K562 (cell line): Measurements from ENCODE around the gene ATL3. TPM values are rescaled to one million over a fixed set of nuclear protein-coding genes. Genes with fewer than 3 reads are reported as not detected.

Experiments
- ATAC-seq: fragments of 200-7000 bp; cut with Tn5 transposase; 3 replicates; pipeline ENCODE4 v1.9.1; 2020; ENCODE audit warnings: moderate library complexity
- BruUV-seq: library from RNA; stranded (reverse); fragments of 400-500 nt; replicated peaks from 2 replicates; lab custom pipeline; 2021; lab: Mats Ljungman, UMichigan
- CTCF ChIA-PET: fragments of 300-600 bp; formaldehyde crosslinking; extraction: SDS; loops from one replicate; lab custom pipeline; 2021; ENCODE audit warnings: low intra/inter-chr PET ratio; lab: Yijun Ruan, JAX
- POLR2A ChIA-PET: fragments of 300-600, 350-650 bp; sonication (Branson Sonifier 250); formaldehyde crosslinking; extraction: SDS; loops from one replicate; lab custom pipeline; 2021; ENCODE audit warnings: antibody characterized with exemption, inconsistent platforms; lab: Yijun Ruan, JAX
- DNase-seq, 4 experiments: peaks; one replicate each; pipeline versions ENCODE4 v3.0.0 to v3.0.0-alpha.2; 2011 to 2018; ENCODE audit warnings: low spot score in 3 of 4, mixed read lengths in 3 of 4; ENCODE audit errors: extremely low read depth in 1 of 4
- FAIRE-seq: peaks from 2 replicates; lab custom pipeline; 2011; peaks lifted over from hg19 to GRCh38; lab: Jason Lieb, UNC
- H2AFZ ChIP-seq: 2 replicates; pipeline ENCODE4 v1.6.0; 2011; ENCODE audit warnings: low read depth, low read length, control low read depth, inconsistent platforms
- H3K27ac ChIP-seq: fragments of 200-600 bp; 3 replicates; pipeline ENCODE4 v1.8.0; 2011; ENCODE audit warnings: low read depth, mild to moderate bottlenecking, control low read depth, inconsistent platforms, low read length, moderate library complexity, mixed read lengths; ENCODE audit errors: extremely low read depth
- H3K27me3 ChIP-seq, 2 experiments: fragments of 300-600 bp in 1 of 2; 2 replicates in 1 of 2; 3 replicates in 1 of 2; pipeline versions ENCODE4 v1.6.0 to v1.8.0; 2011; ENCODE audit warnings: inconsistent platforms in 2 of 2, low read length in 2 of 2, mild to moderate bottlenecking in 1 of 2, mixed read lengths in 1 of 2, moderate library complexity in 1 of 2; ENCODE audit not compliant: control insufficient read depth in 2 of 2, insufficient read depth in 2 of 2
- H3K36me3 ChIP-seq: fragments of 300-600 bp; 3 replicates; pipeline ENCODE4 v1.8.0; 2011; ENCODE audit warnings: mild to moderate bottlenecking, low read length, inconsistent platforms; ENCODE audit not compliant: control insufficient read depth, insufficient read depth
- H3K4me1 ChIP-seq, 2 experiments: fragments of 200-600 bp in 1 of 2; replicated peaks in 1 of 2; 2 replicates in 1 of 2; 3 replicates in 1 of 2; pipeline versions ENCODE4 v1.5.1 to v1.8.0; 2011; ENCODE audit warnings: inconsistent platforms in 2 of 2, low read length in 2 of 2, mild to moderate bottlenecking in 1 of 2, mixed read lengths in 1 of 2, moderate library complexity in 1 of 2; ENCODE audit not compliant: control insufficient read depth in 2 of 2, insufficient read depth in 2 of 2
- H3K4me2 ChIP-seq: 2 replicates; pipeline ENCODE4 v1.6.1; 2011; ENCODE audit warnings: low read length, control low read depth, inconsistent platforms, mixed read lengths; ENCODE audit not compliant: insufficient read depth
- H3K4me3 ChIP-seq: fragments of 200-600 bp; sonication (generic), shearing (Covaris generic); 2 replicates; pipeline ENCODE4 v1.5.1; 2016; ENCODE audit warnings: control low read depth, inconsistent platforms
- H3K79me2 ChIP-seq: fragments of 200-600 bp; 3 replicates; pipeline ENCODE4 v1.8.0; 2011; ENCODE audit warnings: low read length, inconsistent platforms; ENCODE audit not compliant: control insufficient read depth, insufficient read depth
- H3K9ac ChIP-seq, 2 experiments: 2 replicates each; pipeline versions ENCODE4 v1.6.0 to v1.6.1; 2011; ENCODE audit warnings: low read depth in 2 of 2, low read length in 2 of 2, control low read depth in 1 of 2, inconsistent platforms in 1 of 2, mild to moderate bottlenecking in 1 of 2, mixed read lengths in 1 of 2; ENCODE audit not compliant: insufficient read depth in 1 of 2
- H3K9me1 ChIP-seq: one replicate; pipeline ENCODE4 v1.6.0; 2011; ENCODE audit warnings: inconsistent platforms, mild to moderate bottlenecking, low read length, moderate library complexity; ENCODE audit not compliant: control insufficient read depth, insufficient read depth
- H3K9me3 ChIP-seq: replicated peaks from 2 replicates; pipeline ENCODE4 v1.5.1; 2011; ENCODE audit warnings: low read depth, low read length, inconsistent platforms; ENCODE audit not compliant: control insufficient read depth, insufficient read depth
- H4K20me1 ChIP-seq: replicated peaks from 2 replicates; pipeline ENCODE4 v1.6.1; 2011; ENCODE audit warnings: low read length, inconsistent platforms, mixed read lengths; ENCODE audit not compliant: control insufficient read depth, insufficient read depth
- BRCA1 ChIP-seq, 2 experiments: fragments of 450-650 bp in 1 of 2; sonication (generic) in 1 of 2; formaldehyde crosslinking in 1 of 2; IDR thresholded peaks; 2 replicates each; pipeline versions ENCODE4 v1.5.0 to v1.6.1; 2017 to 2020; ENCODE audit warnings: mild to moderate bottlenecking in 1 of 2, missing genetic modification reagents in 1 of 2
- C11orf30 ChIP-seq: fragments of 450-650 bp; IDR thresholded peaks from 2 replicates; pipeline ENCODE4 v1.6.1; 2016; ENCODE audit warnings: low read depth, mild to moderate bottlenecking
- FOS ChIP-seq: IDR thresholded peaks from 3 replicates; pipeline ENCODE4 v1.6.1; 2011; ENCODE audit not compliant: insufficient read length; ENCODE audit errors: extremely low read depth
- HIVEP1 ChIP-seq: fragments of 250-450 bp; sonication (Bioruptor Pico); IDR thresholded peaks from 2 replicates; pipeline ENCODE4 v1.4.0; 2020; ENCODE audit warnings: mild to moderate bottlenecking
- MYC ChIP-seq, 2 experiments: fragments of 250-450 bp in 1 of 2; sonication (Bioruptor Pico) in 1 of 2; IDR thresholded peaks; 2 replicates each; pipeline versions ENCODE4 v1.5.1 to v1.6.1; 2012 to 2021; ENCODE audit warnings: low read depth in 2 of 2, borderline replicate concordance in 1 of 2, improper control_type of control experiment in 1 of 2, low read length in 1 of 2, mild to moderate bottlenecking in 1 of 2, moderate library complexity in 1 of 2
- NR3C1 ChIP-seq: sonication (generic); formaldehyde crosslinking; IDR thresholded peaks from 2 replicates; pipeline ENCODE4 v1.8.1; 2022; ENCODE audit warnings: missing genetic modification reagents
- SMAD4 ChIP-seq: fragments of 250-450 bp; sonication (Bioruptor Pico); conservative IDR thresholded peaks from 2 replicates; pipeline ENCODE4 v1.8.0; 2021; ENCODE audit warnings: inconsistent platforms, mild to moderate bottlenecking, moderate library complexity
- SMARCB1 ChIP-seq: IDR thresholded peaks from 2 replicates; pipeline ENCODE4 v1.6.1; 2011; ENCODE audit warnings: improper control_type of control experiment, low read depth; ENCODE audit not compliant: insufficient read length
- ZBTB1 ChIP-seq: sonication (generic); formaldehyde crosslinking; IDR thresholded peaks from 2 replicates; pipeline ENCODE4 v1.8.1; 2023; ENCODE audit warnings: missing genetic modification reagents, low read depth, mild to moderate bottlenecking, borderline replicate concordance
- ZNF316 ChIP-seq: fragments of 450-650 bp; IDR thresholded peaks from 2 replicates; pipeline ENCODE4 v1.6.1; 2016
- ZNF740 ChIP-seq, 3 experiments: fragments of 200-800 bp in 1 of 3; sonication (Bioruptor generic) in 1 of 3; sonication (generic) in 1 of 3; formaldehyde crosslinking in 1 of 3; IDR thresholded peaks; 2 replicates each; pipeline versions ENCODE4 v1.6.1 to v1.8.0; 2016 to 2022; ENCODE audit warnings: mild to moderate bottlenecking in 2 of 3, missing compliant biosample characterization in 2 of 3, missing genetic modification characterization in 2 of 3, missing genetic modification reagents in 1 of 3
- WGBS: fragments of 100-300 bp; shearing (Covaris generic); methylation state at CpG from one replicate; pipeline ENCODE4 v1.1.6; 2016; ENCODE audit warnings: low coverage, mixed read lengths; ENCODE audit not compliant: insufficient coverage; ENCODE audit errors: missing lambda C conversion rate; 5-methylcytosine and 5-hydroxymethylcytosine counted together
- in situ Hi-C: fragments of 300-500 bp; cut with MboI; formaldehyde crosslinking; loops from 4 replicates; pipeline ENCODE4 v1.15.0; 2018; ENCODE audit warnings: inconsistent platforms, mixed read lengths
- intact Hi-C: fragments of 100-400 bp; cut with micrococcal nuclease; formaldehyde crosslinking; loops from 2 replicates; pipeline ENCODE4 v1.14.2; 2022
- polyA plus RNA-seq, 8 experiments: library from polyadenylated mRNA; depleted of rRNA in 4 of 8; stranded (reverse) in 5 of 8; unstranded in 3 of 8; fragments of >200 nt; fragmentation: Nextera tagmentation in 2 of 8; fragmentation: Illumina TruSeq in 1 of 8; extraction: Ambion mirVana in 2 of 8; extraction: Trizol in 1 of 8; gene quantifications; 2 replicates each; pipeline versions ENCODE4 v1.2.1 to v1.2.3, GENCODE V29; 2011 to 2014; ENCODE audit warnings: inconsistent platforms in 1 of 8, missing spikeins in 1 of 8
- total RNA-seq, 7 experiments: library from RNA; depleted of rRNA in 6 of 7; stranded (reverse); fragments of >200 nt in 6 of 7; fragmentation: Illumina TruSeq in 2 of 7; extraction: Trizol in 2 of 7; gene quantifications; 2 replicates each; pipeline versions ENCODE4 v1.2.1 to v1.2.3, GENCODE V29; 2011 to 2021; ENCODE audit warnings: low replicate concordance in 1 of 7

The ATL3 gene
- total and polyA plus RNA-seq, 9 of the 15 experiments (the other 6 are each of a cell fraction or from before 2014, with no cell fraction given) = 18.2 to 39.8 (median 23.9) TPM

- intact Hi-C loops = no loop called here
- ATAC-seq (no peak), FAIRE-seq (no peak), DNase-seq (no peak)
- H3K79me2 ChIP-seq = peaks cover 27% of the 10 kb centered on the region
- CTCF ChIA-PET = no interaction called here
- H2AFZ ChIP-seq = peak overlapping the region; percentile 64
- H3K36me3 ChIP-seq = no peaks in the 10 kb centered on the region
- no peaks in the 10 kb centered on the region for H4K20me1 ChIP-seq
- no peak overlapping the region for H3K27ac ChIP-seq
- TF ChIP-seq ZNF316 (peak; percentile 36; the same call in 1 of the 2 replicates), FOS (no peak), C11orf30 (peak; percentile 38; the same call in 1 of the 2 replicates), MYC (IDR thresholded peaks at IDR 0.05; ENCODE audit: low read depth, low read length) (no peak), MYC (CRISPR knock-in tag; IDR thresholded peaks at IDR 0.05; ENCODE audit: borderline replicate concordance, low read depth) (no peak)
- no peaks in the 10 kb centered on the region for H3K9me3 ChIP-seq
- WGBS = 65% methylated on average over 4 of the region's 4 CpGs
- no TSS peak for BruUV-seq
- in situ Hi-C loops = no loop called here
- peaks cover 12 to 29% of the 10 kb centered on the region in 2 experiments; a peak in 4 of 5 replicates for H3K4me1 ChIP-seq
- H3K27me3 ChIP-seq = no peaks in the 10 kb centered on the region
- no peak overlapping the region for H3K4me3 ChIP-seq
- POLR2A ChIA-PET = interaction anchor here (0.6 to 2.0 kb wide), 6 partner anchors 9 to 878 kb away, joined by 3 to 7 read pairs (median 4); no protein-coding TSS in a partner anchor
- no peak overlapping the region for H3K4me2 ChIP-seq
- no peaks in the 10 kb centered on the region for H3K9me1 ChIP-seq
- no peak overlapping the region for H3K9ac ChIP-seq
These were observed 2.4 kb upstream of the ATL3 start for GRCh38 chr11:63673579-63673978.

- Histone ChIP-seq H2AFZ (peak overlapping the region; percentile 64), H3K27ac (no peak overlapping the region), H3K36me3 (peaks cover 5% of the 10 kb centered on the region; the same call in 2 of the 3 replicates), H3K9ac (no peak overlapping the region), H3K79me2 (peaks cover 33% of the 10 kb centered on the region), H3K4me1 (peaks cover 14 to 29% of the 10 kb centered on the region in 2 experiments; a peak in 4 of 5 replicates), H3K4me2 (no peak overlapping the region), H3K9me1 (no peaks in the 10 kb centered on the region), H3K27me3 (no peaks in the 10 kb centered on the region), H3K4me3 (no peak overlapping the region), H4K20me1 (no peaks in the 10 kb centered on the region), H3K9me3 (no peaks in the 10 kb centered on the region)
- CTCF ChIA-PET = no interaction called here
- FAIRE-seq (peak; percentile 40), ATAC-seq (no peak), DNase-seq (no peak)
- intact Hi-C loops = no loop called here
- POLR2A ChIA-PET = interaction anchor here (0.6 to 2.0 kb wide), 7 partner anchors 10 to 878 kb away, joined by 3 to 7 read pairs (median 3); no protein-coding TSS in a partner anchor
- WGBS = 73% methylated on average over 1 of the region's 1 CpG
- BruUV-seq = no TSS peak
- in situ Hi-C loops = no loop called here
- TF ChIP-seq NR3C1 (CRISPR knock-in tag) (no peak), HIVEP1 (CRISPR knock-in tag) (no peak), BRCA1 (IDR thresholded peaks at IDR 0.05) (no peak), BRCA1 (CRISPR knock-in tag; IDR thresholded peaks at IDR 0.05) (no peak), SMAD4 (0 out of 2 replicates have a peak, but pooled peaks have one; percentile 25), SMARCB1 (no peak), ZNF740 (CRISPR knock-in tag; IDR thresholded peaks at IDR 0.05) (no peak), ZNF740 (tag; IDR thresholded peaks at IDR 0.05) (no peak), ZBTB1 (CRISPR knock-in tag) (no peak)
These were observed 1.9 kb upstream of the ATL3 start for GRCh38 chr11:63672936-63673539.
